Vagina (tissue), 2 donors: Measurements from ENCODE around the gene FXYD6.

Experiments used
- POLR2AphosphoS5 ChIP-seq, 2 donors: sonication (generic); formaldehyde crosslinking; IDR thresholded peaks; one replicate each; pipeline ENCODE4 v1.9.0; 2017; ENCODE audit warnings: antibody characterized with exemption in 2 of 2, mild to moderate bottlenecking in 2 of 2, low read depth in 1 of 2; ENCODE audit not compliant: insufficient read depth in 1 of 2
- TF ChIP-seq, protein P1 (sequence below), 3 experiments: fragments of 450-650 bp in 2 of 3; fragments of 200-600 bp in 1 of 3; sonication (generic) in 1 of 3; IDR thresholded peaks; one replicate each; pipeline ENCODE4 v1.5.1; 2017 to 2019; ENCODE audit warnings: antibody characterized with exemption in 3 of 3, mild to moderate bottlenecking in 2 of 3, moderate library complexity in 2 of 3

DNA sequence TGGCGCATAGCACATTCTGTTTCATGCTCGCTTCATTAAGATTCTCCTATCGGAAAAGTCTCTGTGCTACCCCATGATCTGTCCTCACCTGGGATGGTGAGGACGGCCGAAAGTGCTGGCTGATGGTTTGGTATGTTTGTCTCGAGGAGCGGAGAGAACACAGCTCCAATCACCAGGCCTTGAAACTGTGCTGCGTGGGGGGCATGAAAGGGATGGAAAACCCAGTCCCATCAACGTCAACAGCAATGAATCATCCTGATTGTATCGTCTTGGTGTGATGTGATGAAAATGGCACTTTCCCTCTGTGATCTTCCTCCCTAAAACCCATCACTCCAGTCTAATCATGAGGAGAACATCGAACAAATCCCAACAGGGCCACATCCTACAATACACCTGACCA lies 8.4 kb downstream of the FXYD6 start:
- TF ChIP-seq, protein P1, sequence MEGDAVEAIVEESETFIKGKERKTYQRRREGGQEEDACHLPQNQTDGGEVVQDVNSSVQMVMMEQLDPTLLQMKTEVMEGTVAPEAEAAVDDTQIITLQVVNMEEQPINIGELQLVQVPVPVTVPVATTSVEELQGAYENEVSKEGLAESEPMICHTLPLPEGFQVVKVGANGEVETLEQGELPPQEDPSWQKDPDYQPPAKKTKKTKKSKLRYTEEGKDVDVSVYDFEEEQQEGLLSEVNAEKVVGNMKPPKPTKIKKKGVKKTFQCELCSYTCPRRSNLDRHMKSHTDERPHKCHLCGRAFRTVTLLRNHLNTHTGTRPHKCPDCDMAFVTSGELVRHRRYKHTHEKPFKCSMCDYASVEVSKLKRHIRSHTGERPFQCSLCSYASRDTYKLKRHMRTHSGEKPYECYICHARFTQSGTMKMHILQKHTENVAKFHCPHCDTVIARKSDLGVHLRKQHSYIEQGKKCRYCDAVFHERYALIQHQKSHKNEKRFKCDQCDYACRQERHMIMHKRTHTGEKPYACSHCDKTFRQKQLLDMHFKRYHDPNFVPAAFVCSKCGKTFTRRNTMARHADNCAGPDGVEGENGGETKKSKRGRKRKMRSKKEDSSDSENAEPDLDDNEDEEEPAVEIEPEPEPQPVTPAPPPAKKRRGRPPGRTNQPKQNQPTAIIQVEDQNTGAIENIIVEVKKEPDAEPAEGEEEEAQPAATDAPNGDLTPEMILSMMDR (IDR thresholded peaks at IDR 0.05), result no peak
- no peak for TF ChIP-seq POLR2AphosphoS5 (IDR thresholded peaks at IDR 0.05; ENCODE audit: insufficient read depth in 1 of 2, low read depth in 1 of 2)
